K562 (cell line): ENCODE results near the gene ZNF296. TPM values are rescaled to one million over a fixed set of nuclear protein-coding genes. Genes with fewer than 3 reads are reported as not detected.
A peak's percentile ranks its signal among the peaks of the same experiment; 100 is the strongest.

ENCODE experiments used
- CCNT2 ChIP-seq: IDR thresholded peaks from 2 replicates; pipeline ENCODE4 v1.6.1; 2011; ENCODE audit warnings: borderline replicate concordance, low read depth, mild to moderate bottlenecking, moderate library complexity, mixed read lengths, low read length; ENCODE audit not compliant: insufficient read length; ENCODE audit errors: extremely low read depth
- CREB1 ChIP-seq, 2 experiments: sonication (generic) in 1 of 2; formaldehyde crosslinking in 1 of 2; IDR thresholded peaks; 2 replicates each; pipeline versions ENCODE4 v1.6.1 to v1.8.0; 2012 to 2022; ENCODE audit warnings: inconsistent platforms in 1 of 2, mild to moderate bottlenecking in 1 of 2, missing genetic modification reagents in 1 of 2, moderate library complexity in 1 of 2
- DPF2 ChIP-seq: fragments of 450-650 bp; IDR thresholded peaks from 2 replicates; pipeline ENCODE4 v1.6.1; 2016
- E2F1 ChIP-seq: sonication (generic); formaldehyde crosslinking; IDR thresholded peaks from 2 replicates; pipeline ENCODE4 v1.8.1; 2023; ENCODE audit warnings: mild to moderate bottlenecking, missing genetic modification reagents, moderate library complexity
- FOXJ3 ChIP-seq: sonication (generic); formaldehyde crosslinking; IDR thresholded peaks from 2 replicates; pipeline ENCODE4 v1.4.0; 2020; ENCODE audit warnings: mild to moderate bottlenecking, missing genetic modification reagents
- FOXP1 ChIP-seq: sonication (generic); formaldehyde crosslinking; IDR thresholded peaks from 2 replicates; pipeline ENCODE4 v1.8.0; 2022; ENCODE audit warnings: mild to moderate bottlenecking, missing genetic modification reagents
- KHSRP ChIP-seq: fragments of 450-650 bp; IDR thresholded peaks from 2 replicates; pipeline ENCODE4 v1.6.1; 2017
- MLLT1 ChIP-seq, 2 experiments: fragments of 450-650 bp; IDR thresholded peaks; 2 replicates each; pipeline ENCODE4 v1.6.1; 2016
- NCOA1 ChIP-seq: fragments of 450-650 bp; IDR thresholded peaks from 2 replicates; pipeline ENCODE4 v1.6.1; 2016; ENCODE audit warnings: low read depth
- NFATC3 ChIP-seq: fragments of 450-650 bp; IDR thresholded peaks from 2 replicates; pipeline ENCODE4 v1.6.1; 2017; ENCODE audit warnings: mild to moderate bottlenecking
- NR4A1 ChIP-seq, 2 experiments: fragments of 250-450 bp in 1 of 2; fragments of 450-650 bp in 1 of 2; sonication (Bioruptor Pico) in 1 of 2; IDR thresholded peaks; 2 replicates each; pipeline versions ENCODE4 v1.4.0 to v1.6.1; 2016 to 2020; ENCODE audit warnings: mild to moderate bottlenecking in 2 of 2, missing compliant biosample characterization in 1 of 2, missing genetic modification characterization in 1 of 2, moderate library complexity in 1 of 2
- RBM22 ChIP-seq: fragments of 200-400 bp; formaldehyde crosslinking; IDR thresholded peaks from 2 replicates; pipeline ENCODE4 v1.6.1; 2018; ENCODE audit warnings: low read length, low read depth; ENCODE audit not compliant: poor library complexity, severe bottlenecking
- SREBF2 ChIP-seq: sonication (generic); formaldehyde crosslinking; IDR thresholded peaks from 2 replicates; pipeline ENCODE4 v1.4.0; 2020; ENCODE audit warnings: mild to moderate bottlenecking, missing genetic modification reagents
- STAT5A ChIP-seq: IDR thresholded peaks from 2 replicates; pipeline ENCODE4 v1.6.1; 2012; ENCODE audit warnings: low read length, inconsistent platforms, borderline replicate concordance
- SUPT5H ChIP-seq: fragments of 450-650 bp; IDR thresholded peaks from 2 replicates; pipeline ENCODE4 v1.6.1; 2016
- TAF1 ChIP-seq: IDR thresholded peaks from 2 replicates; pipeline ENCODE4 v1.6.1; 2011; ENCODE audit warnings: mild to moderate bottlenecking, low read length, moderate library complexity; ENCODE audit not compliant: insufficient read depth, control insufficient read depth, severe bottlenecking; ENCODE audit errors: extremely low read depth
- TRIM24 ChIP-seq, 2 experiments: fragments of 450-650 bp; IDR thresholded peaks; 2 replicates each; pipeline ENCODE4 v1.6.1; 2016
- TRIM25 ChIP-seq: fragments of 450-650 bp; IDR thresholded peaks from 2 replicates; pipeline ENCODE4 v1.7.0; 2016; ENCODE audit warnings: borderline replicate concordance
- polyA plus RNA-seq, 8 experiments: library from polyadenylated mRNA; depleted of rRNA in 4 of 8; stranded (reverse) in 5 of 8; unstranded in 3 of 8; fragments of >200 nt; fragmentation: Nextera tagmentation in 2 of 8; fragmentation: Illumina TruSeq in 1 of 8; extraction: Ambion mirVana in 2 of 8; extraction: Trizol in 1 of 8; gene quantifications; 2 replicates each; pipeline versions ENCODE4 v1.2.1 to v1.2.3, GENCODE V29; 2011 to 2014; ENCODE audit warnings: inconsistent platforms in 1 of 8, missing spikeins in 1 of 8
- total RNA-seq, 7 experiments: library from RNA; depleted of rRNA in 6 of 7; stranded (reverse); fragments of >200 nt in 6 of 7; fragmentation: Illumina TruSeq in 2 of 7; extraction: Trizol in 2 of 7; gene quantifications; 2 replicates each; pipeline versions ENCODE4 v1.2.1 to v1.2.3, GENCODE V29; 2011 to 2021; ENCODE audit warnings: low replicate concordance in 1 of 7
- TF ChIP-seq, protein P1 (sequence below): fragments of 200-800 bp; sonication (Bioruptor generic); IDR thresholded peaks from 2 replicates; pipeline ENCODE4 v1.6.1; 2017; ENCODE audit warnings: missing genetic modification characterization, missing compliant biosample characterization
- TF ChIP-seq, protein P2 (sequence below): fragments of 200-800 bp; sonication (Bioruptor generic); IDR thresholded peaks from 2 replicates; pipeline ENCODE4 v1.6.1; 2017; ENCODE audit warnings: missing genetic modification characterization, missing compliant biosample characterization

Gene ZNF296
- total and polyA plus RNA-seq, 9 of the 15 experiments (the other 6 are each of a cell fraction or from before 2014, with no cell fraction given): 0.03 to 8.8 (median 0.47) TPM; not detected in 1

DNA sequence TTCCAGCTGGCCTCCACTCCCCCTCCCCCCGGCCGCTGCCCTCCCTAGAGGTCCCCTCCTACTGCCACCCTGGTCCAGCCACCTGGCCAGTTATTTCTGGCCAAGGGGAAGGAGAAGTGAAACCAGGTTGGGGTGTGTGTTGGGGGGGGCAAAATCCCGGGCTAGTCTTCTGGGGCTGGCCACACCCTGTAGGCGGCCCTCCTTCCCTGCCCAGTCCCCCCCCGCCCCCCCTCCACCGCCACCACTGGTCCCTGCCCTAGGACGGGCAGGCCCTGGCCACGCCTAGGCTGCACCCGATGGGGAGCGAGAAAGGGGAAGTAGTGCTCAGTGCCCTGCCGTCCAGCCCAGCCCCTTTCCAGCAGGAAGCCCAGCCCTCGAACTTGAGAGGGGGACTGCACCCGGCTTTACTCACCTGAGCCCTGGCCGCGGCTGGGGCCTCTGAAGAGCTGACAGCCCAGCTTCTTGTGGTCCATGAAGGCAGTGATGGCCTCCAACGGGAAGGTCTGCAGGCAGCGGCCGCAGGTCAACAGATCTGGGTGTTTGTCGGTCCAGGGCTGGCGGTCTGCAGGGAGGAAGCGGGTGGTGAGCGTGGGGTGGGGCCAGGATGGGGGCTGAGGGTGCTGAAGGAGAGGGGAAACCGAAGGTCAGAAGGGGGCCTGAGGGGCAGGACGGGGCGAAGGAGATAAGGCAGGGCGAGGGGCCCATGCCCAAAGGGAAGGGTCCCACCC lies 813 bp downstream of the ZNF296 start (continued):
- TF ChIP-seq TRIM25 (0 out of 2 replicates have a peak, but pooled peaks have one; percentile 38), STAT5A (no peak), TRIM24 (IDR thresholded peaks at IDR 0.05) (no peak), FOXJ3 (CRISPR knock-in tag) (no peak), NFATC3 (no peak), E2F1 (CRISPR knock-in tag) (peak; percentile 9; the same call in 1 of the 2 replicates), NCOA1 (0 out of 2 replicates have a peak, but pooled peaks have one; percentile 25), NR4A1 (CRISPR knock-in tag; IDR thresholded peaks at IDR 0.05) (no peak), NR4A1 (tag; IDR thresholded peaks at IDR 0.05) (no peak), FOXP1 (CRISPR knock-in tag) (0 out of 2 replicates have a peak, but pooled peaks have one; percentile 21), RBM22 (peak; percentile 1), SUPT5H (peak; percentile 46; the same call in 1 of the 2 replicates), MLLT1 (IDR thresholded peaks at IDR 0.05) (peak in 1 of 2 experiments; percentile 40; a peak in 1 of 4 replicates), KHSRP (no peak), CREB1 (IDR thresholded peaks at IDR 0.05) (no peak), CREB1 (CRISPR knock-in tag; IDR thresholded peaks at IDR 0.05) (0 out of 2 replicates have a peak, but pooled peaks have one; percentile 35), TAF1 (peak; percentile 20), CCNT2 (no peak), DPF2 (peak; percentile 26; the same call in 1 of the 2 replicates), SREBF2 (no peak)
- TF ChIP-seq, protein P1, sequence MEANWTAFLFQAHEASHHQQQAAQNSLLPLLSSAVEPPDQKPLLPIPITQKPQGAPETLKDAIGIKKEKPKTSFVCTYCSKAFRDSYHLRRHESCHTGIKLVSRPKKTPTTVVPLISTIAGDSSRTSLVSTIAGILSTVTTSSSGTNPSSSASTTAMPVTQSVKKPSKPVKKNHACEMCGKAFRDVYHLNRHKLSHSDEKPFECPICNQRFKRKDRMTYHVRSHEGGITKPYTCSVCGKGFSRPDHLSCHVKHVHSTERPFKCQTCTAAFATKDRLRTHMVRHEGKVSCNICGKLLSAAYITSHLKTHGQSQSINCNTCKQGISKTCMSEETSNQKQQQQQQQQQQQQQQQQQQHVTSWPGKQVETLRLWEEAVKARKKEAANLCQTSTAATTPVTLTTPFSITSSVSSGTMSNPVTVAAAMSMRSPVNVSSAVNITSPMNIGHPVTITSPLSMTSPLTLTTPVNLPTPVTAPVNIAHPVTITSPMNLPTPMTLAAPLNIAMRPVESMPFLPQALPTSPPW (CRISPR knock-in tag): peak; percentile 99
- TF ChIP-seq, protein P2, sequence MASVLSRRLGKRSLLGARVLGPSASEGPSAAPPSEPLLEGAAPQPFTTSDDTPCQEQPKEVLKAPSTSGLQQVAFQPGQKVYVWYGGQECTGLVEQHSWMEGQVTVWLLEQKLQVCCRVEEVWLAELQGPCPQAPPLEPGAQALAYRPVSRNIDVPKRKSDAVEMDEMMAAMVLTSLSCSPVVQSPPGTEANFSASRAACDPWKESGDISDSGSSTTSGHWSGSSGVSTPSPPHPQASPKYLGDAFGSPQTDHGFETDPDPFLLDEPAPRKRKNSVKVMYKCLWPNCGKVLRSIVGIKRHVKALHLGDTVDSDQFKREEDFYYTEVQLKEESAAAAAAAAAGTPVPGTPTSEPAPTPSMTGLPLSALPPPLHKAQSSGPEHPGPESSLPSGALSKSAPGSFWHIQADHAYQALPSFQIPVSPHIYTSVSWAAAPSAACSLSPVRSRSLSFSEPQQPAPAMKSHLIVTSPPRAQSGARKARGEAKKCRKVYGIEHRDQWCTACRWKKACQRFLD (CRISPR knock-in tag): no peak; the same call in 1 of the 2 replicates
